Bladder microvascular endothelial cell (primary cell): ENCODE data around the gene ZNF660. TPM values are rescaled to one million over a fixed set of nuclear protein-coding genes. Genes with fewer than 3 reads are reported as not detected.

Source experiments
- total RNA-seq: library from RNA; depleted of rRNA; stranded (reverse); fragments of >200 nt; gene quantifications from 2 replicates; pipeline ENCODE4 v1.2.3, GENCODE V29; 2014

ZNF660 gene
- total RNA-seq: 0.49 and 2.0 TPM in 2 replicates

GRCh38 chr3:44584646-44585501 is at the start of gene ZNF660:
ZNF660 (plus strand) TSS chr3:44584964; CDS start chr3:44594194, 9,230 bp downstream.

GRCh38 chr3:44554626-44555592 is 29.9 kb upstream of the ZNF660 start, which contains the start of gene ZKSCAN7:
ZKSCAN7 (plus strand) TSS chr3:44555193; CDS start chr3:44557048, 1,855 bp downstream.

GRCh38 chr3:44624749-44625480 is 40.2 kb downstream of the ZNF660 start, which contains the start of gene ZNF197:
ZNF197 (plus strand) TSS chr3:44625036; CDS start chr3:44629155, 4,119 bp downstream.

GRCh38 chr3:44648564-44649229 is 63.9 kb downstream of the ZNF660 start, which contains the start of gene ZNF35:
ZNF35 (plus strand) TSS chr3:44648732; CDS start chr3:44651068, 2,336 bp downstream.

Other genes starting within 250 kb of the ZNF660 start
- gene TCAIM, start 246.2 kb upstream of the ZNF660 start, total RNA-seq: 13.0 and 21.9 TPM in 2 replicates
- 3.7 and 13.7 TPM in 2 replicates for gene ZNF445, start 107.3 kb upstream of the ZNF660 start, total RNA-seq
- gene ZKSCAN7, start 29.8 kb upstream of the ZNF660 start, total RNA-seq: 1.3 and 1.6 TPM in 2 replicates
- gene ZNF197, start 40.1 kb downstream of the ZNF660 start, total RNA-seq: 7.1 and 9.8 TPM in 2 replicates
- 9.2 and 15.6 TPM in 2 replicates for gene ZNF35, start 63.8 kb downstream of the ZNF660 start, total RNA-seq
- 2.3 and 4.8 TPM in 2 replicates for gene ZNF502, start 127.7 kb downstream of the ZNF660 start, total RNA-seq
- 4.4 and 5.3 TPM in 2 replicates for gene ZNF501, start 144.7 kb downstream of the ZNF660 start, total RNA-seq
- 10.8 and 18.6 TPM in 2 replicates for gene KIAA1143, start 176.7 kb downstream of the ZNF660 start, total RNA-seq
- gene KIF15, start 176.8 kb downstream of the ZNF660 start, total RNA-seq: 7.9 and 11.8 TPM in 2 replicates